Caco-2 (cell line): ENCODE measurements around the gene GIMAP2. TPM values are rescaled to one million over a fixed set of nuclear protein-coding genes. Genes with fewer than 3 reads are reported as not detected.

Experiments used
- BruUV-seq: library from RNA; stranded (reverse); fragments of 400-500 nt; replicated peaks from 2 replicates; lab custom pipeline; 2021; lab: Mats Ljungman, UMichigan
- CTCF ChIA-PET: fragments of 300-600 bp; sonication (Branson Sonifier 250); formaldehyde crosslinking; loops from one replicate; lab custom pipeline; 2022; ENCODE audit warnings: antibody characterized with exemption; lab: Charles Lee
- POLR2A ChIA-PET: fragments of 300-600 bp; sonication (Branson Sonifier 250); formaldehyde crosslinking; loops from one replicate; lab custom pipeline; 2022; ENCODE audit warnings: antibody characterized with exemption; lab: Charles Lee
- DNase-seq, 2 experiments: peaks; one replicate each; pipeline versions ENCODE4 v3.0.0 to v3.0.0-alpha.2; 2020 to 2022
- H3K27me3 ChIP-seq: replicated peaks from 2 replicates; pipeline ENCODE4 v1.6.0; 2011; ENCODE audit warnings: low read length; ENCODE audit not compliant: control insufficient read depth, insufficient read depth
- H3K36me3 ChIP-seq: 2 replicates; pipeline ENCODE4 v1.5.1; 2011; ENCODE audit warnings: low read length; ENCODE audit not compliant: control insufficient read depth, insufficient read depth
- H3K4me1 ChIP-seq: fragments of 250-450 bp; sonication (Bioruptor Pico); 2 replicates; pipeline ENCODE4 v1.5.1; 2020; ENCODE audit warnings: mild to moderate bottlenecking
- H3K4me3 ChIP-seq: 2 replicates; pipeline ENCODE4 v1.5.1; 2011; ENCODE audit warnings: low read depth, mild to moderate bottlenecking, control low read depth, low read length
- H3K9me3 ChIP-seq: fragments of 250-450 bp; sonication (Bioruptor Pico); 2 replicates; pipeline ENCODE4 v1.5.1; 2020; ENCODE audit warnings: mild to moderate bottlenecking, moderate library complexity
- H3K27ac Mint-ChIP-seq: one replicate; pipeline ENCODE4 v1.8.0; 2022; ENCODE audit warnings: mixed read lengths; ENCODE audit not compliant: unreplicated experiment
- H3K27me3 Mint-ChIP-seq: one replicate; pipeline ENCODE4 v1.8.0; 2022; ENCODE audit warnings: mixed read lengths; ENCODE audit not compliant: insufficient read depth, unreplicated experiment
- H3K36me3 Mint-ChIP-seq: one replicate; pipeline ENCODE4 v1.8.0; 2022; ENCODE audit warnings: mild to moderate bottlenecking, mixed read lengths; ENCODE audit not compliant: insufficient read depth, unreplicated experiment
- H3K4me1 Mint-ChIP-seq: one replicate; pipeline ENCODE4 v1.8.0; 2022; ENCODE audit warnings: low read depth, mixed read lengths; ENCODE audit not compliant: unreplicated experiment
- H3K4me3 Mint-ChIP-seq: one replicate; pipeline ENCODE4 v1.8.0; 2022; ENCODE audit warnings: mild to moderate bottlenecking, moderate library complexity, mixed read lengths; ENCODE audit not compliant: unreplicated experiment
- H3K9me3 Mint-ChIP-seq: one replicate; pipeline ENCODE4 v1.8.0; 2022; ENCODE audit warnings: mixed read lengths; ENCODE audit not compliant: unreplicated experiment
- CTCF ChIP-seq, 2 experiments: fragments of 200-600 bp in 1 of 2; IDR thresholded peaks; 1 replicate in 1 of 2; 2 replicates in 1 of 2; pipeline versions ENCODE4 v1.5.1 to v1.8.0; 2011 to 2022; ENCODE audit warnings: antibody characterized with exemption in 1 of 2, control low read depth in 1 of 2, inconsistent platforms in 1 of 2, low read depth in 1 of 2, low read length in 1 of 2, mild to moderate bottlenecking in 1 of 2, moderate library complexity in 1 of 2; ENCODE audit not compliant: insufficient read depth in 1 of 2, severe bottlenecking in 1 of 2, unreplicated experiment in 1 of 2
- intact Hi-C: fragments of 100-400 bp; cut with micrococcal nuclease; formaldehyde crosslinking; loops from one replicate; pipeline ENCODE4 v1.10.0; 2022; ENCODE audit not compliant: unreplicated experiment
- total RNA-seq: library from RNA; stranded (reverse); gene quantifications from 2 replicates; pipeline ENCODE4 v1.2.3, GENCODE V29; 2022

Gene GIMAP2
- total RNA-seq, 1 experiment from 2014 or later = not detected

- peaks cover 2% of the 10 kb centered on the region for H3K4me1 Mint-ChIP-seq
- TF ChIP-seq CTCF (IDR thresholded peaks at IDR 0.05; ENCODE audit: insufficient read depth in 1 of 2, low read depth in 1 of 2, low read length in 1 of 2, severe bottlenecking in 1 of 2, unreplicated experiment in 1 of 2) = no peak
- no peak overlapping the region for H3K27ac Mint-ChIP-seq
- no TSS peak for BruUV-seq
- H3K9me3 Mint-ChIP-seq = peaks cover 14% of the 10 kb centered on the region
- 0 out of 2 replicates have a peak, but pooled peaks cover 3% of the 10 kb centered on the region for H3K4me1 ChIP-seq
- intact Hi-C loops = no loop called here
- ChIA-PET POLR2A (no interaction called here), CTCF (no interaction called here)
- no peaks in the 10 kb centered on the region for H3K36me3 ChIP-seq
- H3K9me3 ChIP-seq = no peaks in the 10 kb centered on the region
- no peaks in the 10 kb centered on the region for H3K36me3 Mint-ChIP-seq
- H3K4me3 Mint-ChIP-seq = no peak overlapping the region
- DNase-seq = no peak
- H3K4me3 ChIP-seq = no peak overlapping the region
- H3K27me3 ChIP-seq = no peaks in the 10 kb centered on the region
- peaks cover 10% of the 10 kb centered on the region for H3K27me3 Mint-ChIP-seq
These were observed 37.0 kb downstream of the GIMAP2 start for GRCh38 chr7:150722431-150722931.

DNA sequence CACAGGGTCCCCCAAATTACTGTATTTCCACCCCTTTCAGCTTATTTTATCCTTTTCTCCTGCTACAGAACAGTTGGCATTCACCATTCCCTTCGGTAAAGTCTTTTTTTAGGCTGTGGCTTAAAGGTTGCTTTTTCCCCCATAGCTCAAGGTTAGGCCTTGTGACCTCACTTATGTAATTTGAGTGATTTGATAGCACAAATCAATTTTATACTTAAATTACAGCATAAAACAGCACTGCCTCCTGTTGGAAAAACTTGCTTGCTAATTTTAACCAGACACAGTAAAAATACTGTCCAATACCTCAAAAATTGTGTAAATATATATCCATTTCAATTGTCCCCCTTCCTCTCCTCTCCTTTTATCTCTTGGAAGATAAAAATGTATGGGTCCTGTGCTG, 38.0 kb downstream of the GIMAP2 start:
- Mint-ChIP-seq H3K27ac (no peak overlapping the region), H3K27me3 (peaks cover 6% of the 10 kb centered on the region), H3K4me1 (peaks cover 7% of the 10 kb centered on the region), H3K9me3 (peaks cover 24% of the 10 kb centered on the region), H3K4me3 (no peak overlapping the region), H3K36me3 (no peaks in the 10 kb centered on the region)
- no peak for TF ChIP-seq CTCF (IDR thresholded peaks at IDR 0.05; ENCODE audit: insufficient read depth in 1 of 2, low read depth in 1 of 2, low read length in 1 of 2, severe bottlenecking in 1 of 2, unreplicated experiment in 1 of 2)
- ChIA-PET POLR2A (no interaction called here), CTCF (no interaction called here)
- intact Hi-C loops = no loop called here
- Histone ChIP-seq H3K4me3 (no peak overlapping the region), H3K9me3 (peaks cover 3% of the 10 kb centered on the region; the same call in 1 of the 2 replicates), H3K27me3 (no peaks in the 10 kb centered on the region), H3K36me3 (no peaks in the 10 kb centered on the region), H3K4me1 (0 out of 2 replicates have a peak, but pooled peaks cover 5% of the 10 kb centered on the region)
- no peak for DNase-seq
- BruUV-seq = no TSS peak

DNA sequence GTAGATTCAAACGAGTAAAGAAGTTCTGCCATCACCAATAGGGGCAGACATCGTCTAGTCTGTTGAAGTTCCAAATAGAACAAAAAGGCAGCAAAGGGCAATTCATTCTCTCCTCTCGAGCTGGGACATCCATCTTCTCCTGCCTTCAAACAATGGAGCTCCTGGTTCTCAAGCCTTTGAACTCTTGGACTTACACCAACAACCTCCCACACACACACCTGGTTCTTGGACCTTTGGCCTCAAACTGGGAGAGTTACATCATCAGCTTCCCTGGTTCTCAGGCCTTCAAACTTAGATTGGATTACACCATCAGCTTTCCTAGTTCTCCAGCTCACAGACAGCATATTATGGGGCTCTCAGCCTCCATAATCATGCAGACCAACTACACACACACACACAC, 41.9 kb downstream of the GIMAP2 start:
- Mint-ChIP-seq H3K27ac (no peak overlapping the region), H3K27me3 (peaks cover 6% of the 10 kb centered on the region), H3K4me3 (no peak overlapping the region), H3K36me3 (no peaks in the 10 kb centered on the region), H3K4me1 (peaks cover 7% of the 10 kb centered on the region), H3K9me3 (peaks cover 30% of the 10 kb centered on the region)
- peak; percentile 66 to 76 for DNase-seq
- POLR2A ChIA-PET = no interaction called here
- no TSS peak for BruUV-seq
- peak in 1 of 2 experiments; percentile 2 for TF ChIP-seq CTCF (IDR thresholded peaks at IDR 0.05; ENCODE audit: insufficient read depth in 1 of 2, low read depth in 1 of 2, low read length in 1 of 2, severe bottlenecking in 1 of 2, unreplicated experiment in 1 of 2)
- H3K4me1 ChIP-seq = 0 out of 2 replicates have a peak, but pooled peaks cover 5% of the 10 kb centered on the region
- H3K27me3 ChIP-seq = no peaks in the 10 kb centered on the region
- H3K36me3 ChIP-seq = no peaks in the 10 kb centered on the region
- H3K9me3 ChIP-seq = peaks cover 7% of the 10 kb centered on the region; the same call in 1 of the 2 replicates
- H3K4me3 ChIP-seq = no peak overlapping the region
- CTCF ChIA-PET = interaction anchor here (0.6 kb wide), 3 partner anchors 27 to 322 kb away, joined by 3 to 5 read pairs (median 5); a partner anchor contains a TSS
- intact Hi-C loops = no loop called here
